Prostate gland (tissue), 2 donors: Measurements from ENCODE around the gene MKNK2. TPM values are rescaled to one million over a fixed set of nuclear protein-coding genes. Genes with fewer than 3 reads are reported as not detected.

ENCODE experiments used
- DNase-seq: peaks from one replicate; pipeline ENCODE4 v3.0.0-alpha.2; 2019; ENCODE audit warnings: low spot score
- H3K27ac ChIP-seq, 2 donors: fragments of 200-600 bp; sonication (generic); 2 replicates each; pipeline ENCODE4 v1.5.1; 2017 to 2019
- H3K27me3 ChIP-seq: fragments of 200-600 bp; sonication (generic); replicated peaks from 2 replicates; pipeline ENCODE4 v1.5.1; 2019; ENCODE audit not compliant: insufficient read depth
- H3K36me3 ChIP-seq, 2 donors: fragments of 200-600 bp; sonication (generic); 1 replicate in 1 of 2; 2 replicates in 1 of 2; pipeline versions ENCODE4 v1.5.1 to v1.8.1; 2017 to 2019
- H3K4me1 ChIP-seq: fragments of 200-600 bp; sonication (generic); replicated peaks from 2 replicates; pipeline ENCODE4 v1.5.1; 2019
- H3K4me3 ChIP-seq, 2 donors: fragments of 200-600 bp; sonication (generic); 2 replicates each; pipeline ENCODE4 v1.5.1; 2017 to 2019
- H3K9me3 ChIP-seq: fragments of 200-600 bp; sonication (generic); 2 replicates; pipeline ENCODE4 v1.5.1; 2017
- CTCF ChIP-seq, 4 experiments: fragments of 200-600 bp in 2 of 4; fragments of 450-650 bp in 2 of 4; sonication (generic) in 2 of 4; IDR thresholded peaks; 1 replicate in 3 of 4; 2 replicates in 1 of 4; pipeline ENCODE4 v1.5.1; 2016 to 2019; ENCODE audit warnings: antibody characterized with exemption in 4 of 4, mild to moderate bottlenecking in 2 of 4, moderate library complexity in 2 of 4
- POLR2A ChIP-seq: fragments of 450-650 bp; IDR thresholded peaks from one replicate; pipeline ENCODE4 v1.6.1; 2016; ENCODE audit warnings: antibody characterized with exemption, mild to moderate bottlenecking
- POLR2AphosphoS5 ChIP-seq: sonication (generic); formaldehyde crosslinking; IDR thresholded peaks from one replicate; pipeline ENCODE4 v1.6.1; 2017; ENCODE audit warnings: antibody characterized with exemption
- WGBS: methylation state at CpG from one replicate; pipeline ENCODE4 v1.1.5; 2018; 5-methylcytosine and 5-hydroxymethylcytosine counted together
- intact Hi-C: fragments of 100-400 bp; cut with DNase I; formaldehyde crosslinking; loops from one replicate; pipeline ENCODE4 v1.14.2; 2022
- total RNA-seq, 2 donors: library from RNA; depleted of rRNA; stranded (reverse); fragments of >200 nt; gene quantifications; one replicate each; pipeline ENCODE4 v1.1.0, GENCODE V29; 2016

The MKNK2 gene
- total RNA-seq, 2 donors from 2014 or later = 141 to 189 TPM

GRCh38 chr19:2048104-2048958, 2.7 kb downstream of the MKNK2 start:
- intact Hi-C loops = no loop called here
- Histone ChIP-seq H3K9me3 (no peaks in the 10 kb centered on the region), H3K4me1 (peaks cover 56% of the 10 kb centered on the region), H3K27me3 (no peaks in the 10 kb centered on the region), H3K4me3 (peak overlapping the region; percentile 98 to 100), H3K36me3 (no peaks in the 10 kb centered on the region), H3K27ac (peak overlapping the region; percentile 99 to 100)
- TF ChIP-seq POLR2A = no peak
- no peak for TF ChIP-seq POLR2AphosphoS5
- TF ChIP-seq CTCF (IDR thresholded peaks at IDR 0.05) = no peak
- 48% methylated on average over 16 of the region's 17 CpGs for WGBS
- DNase-seq = no peak

DNA sequence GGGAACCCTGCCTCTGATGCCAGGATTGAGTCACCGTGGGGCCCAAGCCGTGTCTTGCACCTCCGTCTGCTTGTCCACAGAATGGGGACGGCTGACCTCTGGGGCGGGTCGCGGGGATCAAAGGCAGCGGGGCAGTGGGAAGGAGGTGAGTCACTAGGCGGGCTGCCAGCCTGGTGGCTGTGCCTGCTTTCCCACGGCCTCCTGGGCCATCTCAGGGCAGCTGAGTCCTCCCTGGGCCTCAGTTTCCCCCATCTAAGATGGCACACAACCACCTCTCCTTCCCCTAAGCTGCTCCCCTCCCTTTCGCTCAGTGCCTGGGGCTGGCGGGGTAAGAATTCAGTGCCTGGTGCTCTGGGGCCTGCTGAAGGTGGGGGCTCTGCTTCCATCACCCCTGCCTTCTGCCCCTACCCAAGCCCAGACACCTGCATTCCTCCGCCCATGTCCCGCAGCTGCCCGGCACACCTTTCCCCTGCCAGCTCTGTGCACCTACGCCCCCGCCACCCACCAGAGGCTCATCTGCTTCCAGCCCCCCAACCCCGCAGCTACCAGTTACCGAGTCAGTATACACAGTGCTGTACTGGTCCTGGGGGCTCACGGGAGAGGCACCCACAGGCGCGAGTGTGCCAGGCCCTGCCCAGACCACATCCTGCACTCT, 3.5 kb downstream of the MKNK2 start:
- H3K27ac ChIP-seq = peak overlapping the region; percentile 99 to 100
- intact Hi-C loops = no loop called here
- H3K27me3 ChIP-seq = no peaks in the 10 kb centered on the region
- 70% methylated on average over 18 of the region's 22 CpGs for WGBS
- no peak for TF ChIP-seq POLR2A
- TF ChIP-seq CTCF (IDR thresholded peaks at IDR 0.05) = no peak
- no peak for TF ChIP-seq POLR2AphosphoS5
- no peak for DNase-seq
- H3K9me3 ChIP-seq = no peaks in the 10 kb centered on the region
- peak overlapping the region; percentile 98 to 100 for H3K4me3 ChIP-seq
- peaks cover 63% of the 10 kb centered on the region for H3K4me1 ChIP-seq
- no peaks in the 10 kb centered on the region for H3K36me3 ChIP-seq

DNA sequence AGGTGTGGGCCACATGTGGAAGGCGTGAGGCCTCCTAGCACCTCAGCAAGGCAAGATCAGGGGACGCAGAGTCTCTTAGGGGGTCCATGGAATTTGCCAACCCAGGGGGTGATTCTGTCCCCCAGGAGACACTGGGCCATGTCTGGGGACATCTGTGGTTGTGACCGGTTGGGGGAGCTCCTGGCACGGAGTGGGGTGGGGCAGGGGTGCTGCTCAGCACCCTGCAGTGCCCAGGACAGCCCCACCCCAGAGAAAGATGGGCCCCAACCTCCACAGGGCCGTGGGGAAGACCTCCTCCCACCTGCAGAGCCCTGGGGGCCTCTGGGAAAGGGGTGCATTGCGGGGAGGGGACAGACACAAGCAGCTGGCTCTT, 4.0 kb downstream of the MKNK2 start:
- peak overlapping the region in 1 of 2 donors; percentile 98 for H3K4me3 ChIP-seq
- peaks cover 64% of the 10 kb centered on the region for H3K4me1 ChIP-seq
- H3K9me3 ChIP-seq = no peaks in the 10 kb centered on the region
- DNase-seq = no peak
- H3K27me3 ChIP-seq = no peaks in the 10 kb centered on the region
- intact Hi-C loops = no loop called here
- H3K27ac ChIP-seq = peak overlapping the region; percentile 99 to 100
- no peaks in the 10 kb centered on the region for H3K36me3 ChIP-seq
- WGBS = 70% methylated on average over 6 of the region's 6 CpGs
- TF ChIP-seq POLR2A (no peak), POLR2AphosphoS5 (no peak), CTCF (IDR thresholded peaks at IDR 0.05) (no peak)

DNA sequence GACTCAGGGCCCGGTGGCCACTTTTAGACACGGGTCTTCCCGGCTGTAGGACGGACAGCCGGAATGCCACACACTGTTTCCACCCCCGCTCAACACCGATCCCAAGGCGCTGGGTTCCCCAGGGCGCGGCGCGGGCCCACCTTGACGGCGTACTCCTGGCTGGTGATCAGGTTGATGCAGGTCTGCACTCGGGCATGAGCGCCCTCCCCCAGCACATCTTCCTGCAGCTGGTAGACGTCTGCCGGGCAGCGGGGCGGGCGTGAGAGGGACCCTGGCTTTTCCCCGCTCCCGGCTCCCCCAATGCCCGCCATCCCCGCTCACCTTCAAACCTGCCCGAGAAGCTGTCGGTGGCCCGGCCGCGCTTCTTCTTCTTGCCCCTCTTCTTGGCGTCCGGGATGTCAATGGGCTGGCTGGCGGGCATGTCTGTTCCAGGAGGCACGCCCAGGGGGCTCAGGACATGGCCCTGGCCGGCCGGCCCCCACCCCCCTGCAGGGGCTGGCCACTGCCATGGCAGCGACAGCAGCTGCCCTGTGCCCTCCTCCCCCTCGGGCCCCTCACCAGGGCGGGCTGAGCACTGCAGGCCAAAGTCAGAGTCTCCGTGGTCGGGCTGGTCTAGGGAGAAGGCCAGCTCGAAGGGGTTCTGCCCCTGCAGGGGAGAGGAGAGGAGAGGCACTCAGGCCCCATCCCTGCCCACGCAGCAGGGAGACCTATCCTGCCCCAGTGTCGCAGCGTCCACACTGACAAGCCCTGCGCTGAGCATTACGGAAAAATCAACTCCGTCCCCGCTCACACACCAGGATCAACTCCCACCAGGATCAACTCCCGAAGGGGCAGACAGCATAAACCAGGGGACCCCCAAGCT, 4.8 kb downstream of the MKNK2 start:
- WGBS = 84% methylated on average over 46 of the region's 50 CpGs
- no peak for TF ChIP-seq POLR2AphosphoS5
- Histone ChIP-seq H3K4me3 (no peak overlapping the region), H3K27ac (peak overlapping the region; percentile 99 to 100), H3K9me3 (no peaks in the 10 kb centered on the region), H3K36me3 (peaks cover 0 to 4% of the 10 kb centered on the region in 2 donors), H3K4me1 (peaks cover 63% of the 10 kb centered on the region), H3K27me3 (no peaks in the 10 kb centered on the region)
- DNase-seq = no peak
- intact Hi-C loops = no loop called here

- whole genome bisulfite sequencing = 61% methylated on average over 11 of the region's 14 CpGs
- Histone ChIP-seq H3K4me1 (peaks cover 67% of the 10 kb centered on the region), H3K27ac (peak overlapping the region; percentile 99 to 100), H3K9me3 (no peaks in the 10 kb centered on the region), H3K4me3 (no peak overlapping the region), H3K27me3 (no peaks in the 10 kb centered on the region), H3K36me3 (peaks cover 5 to 11% of the 10 kb centered on the region in 2 donors)
- no peak for DNase-seq
- TF ChIP-seq POLR2A = no peak
- no peak for TF ChIP-seq CTCF (IDR thresholded peaks at IDR 0.05)
- TF ChIP-seq POLR2AphosphoS5 = no peak
- intact Hi-C loops = no loop called here
These were observed 5.5 kb downstream of the MKNK2 start for GRCh38 chr19:2045501-2046045.
